ENCODE data around the gene MGAT3. TPM values are rescaled to one million over a fixed set of nuclear protein-coding genes. Genes with fewer than 3 reads are reported as not detected.

The MGAT3 gene
- total RNA-seq, 1 donor from 2014 or later: 0.53 TPM

DNA sequence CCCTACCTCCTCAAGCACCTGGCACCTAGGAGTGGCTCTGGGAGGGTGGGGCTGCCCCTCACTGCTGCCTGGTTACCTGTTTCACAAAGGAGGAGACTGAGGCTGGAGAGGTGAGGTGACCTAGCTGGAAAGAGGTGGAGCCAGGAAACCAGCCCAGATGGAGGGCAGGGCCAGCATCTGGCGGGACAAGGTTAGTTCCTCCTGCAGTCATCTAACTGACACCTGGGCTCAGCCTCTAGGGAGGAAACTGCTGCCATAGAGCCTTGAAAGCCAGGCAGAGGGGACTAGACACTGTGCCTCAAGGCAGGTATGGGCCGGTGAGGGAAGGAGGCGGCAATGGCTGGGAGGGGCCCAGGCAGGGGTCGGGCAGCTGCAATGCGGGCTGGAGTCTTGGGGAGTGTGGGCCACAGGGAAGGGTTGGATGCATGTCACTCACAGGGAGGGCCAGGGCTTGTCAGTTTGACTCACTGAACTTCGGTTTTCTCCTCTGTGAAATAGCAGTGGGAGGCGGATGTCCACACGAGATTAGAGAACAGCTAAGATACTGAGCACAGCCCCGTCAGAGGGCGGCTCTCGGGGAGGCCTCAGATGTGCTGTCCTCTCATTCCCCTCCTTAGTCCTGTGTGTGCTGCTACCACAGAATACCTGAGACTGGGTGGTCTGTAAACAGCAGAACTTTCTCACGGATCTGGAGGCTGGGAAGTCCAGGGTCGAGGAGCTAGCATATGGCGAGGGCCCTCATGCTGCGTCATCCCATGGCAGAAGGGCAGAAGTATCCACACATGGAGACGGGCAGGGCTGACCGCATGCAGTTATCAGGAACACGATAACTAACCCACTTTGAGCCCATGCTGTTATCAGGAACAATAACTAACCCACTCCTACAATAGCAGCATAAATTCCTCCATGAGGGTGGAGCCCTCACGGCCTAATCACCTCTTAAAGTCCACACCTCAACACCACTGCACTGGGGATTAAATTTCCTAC lies 16.1 kb downstream of the MGAT3 start:
- DNase-seq (ENCODE audit: low read depth): no peak
- Histone ChIP-seq H3K4me3 (ENCODE audit: low read depth, low read length) (no peak overlapping the region), H3K36me3 (ENCODE audit: control insufficient read depth, insufficient read depth, low read length) (no peaks in the 10 kb centered on the region), H3K27me3 (ENCODE audit: control insufficient read depth, insufficient read depth, low read length) (peaks cover 1% of the 10 kb centered on the region)
- TF ChIP-seq, protein P1, sequence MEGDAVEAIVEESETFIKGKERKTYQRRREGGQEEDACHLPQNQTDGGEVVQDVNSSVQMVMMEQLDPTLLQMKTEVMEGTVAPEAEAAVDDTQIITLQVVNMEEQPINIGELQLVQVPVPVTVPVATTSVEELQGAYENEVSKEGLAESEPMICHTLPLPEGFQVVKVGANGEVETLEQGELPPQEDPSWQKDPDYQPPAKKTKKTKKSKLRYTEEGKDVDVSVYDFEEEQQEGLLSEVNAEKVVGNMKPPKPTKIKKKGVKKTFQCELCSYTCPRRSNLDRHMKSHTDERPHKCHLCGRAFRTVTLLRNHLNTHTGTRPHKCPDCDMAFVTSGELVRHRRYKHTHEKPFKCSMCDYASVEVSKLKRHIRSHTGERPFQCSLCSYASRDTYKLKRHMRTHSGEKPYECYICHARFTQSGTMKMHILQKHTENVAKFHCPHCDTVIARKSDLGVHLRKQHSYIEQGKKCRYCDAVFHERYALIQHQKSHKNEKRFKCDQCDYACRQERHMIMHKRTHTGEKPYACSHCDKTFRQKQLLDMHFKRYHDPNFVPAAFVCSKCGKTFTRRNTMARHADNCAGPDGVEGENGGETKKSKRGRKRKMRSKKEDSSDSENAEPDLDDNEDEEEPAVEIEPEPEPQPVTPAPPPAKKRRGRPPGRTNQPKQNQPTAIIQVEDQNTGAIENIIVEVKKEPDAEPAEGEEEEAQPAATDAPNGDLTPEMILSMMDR (IDR thresholded peaks at IDR 0.05; ENCODE audit: insufficient read depth, low read length, severe bottlenecking): no peak
- no peak for FAIRE-seq

- TF ChIP-seq, protein P1 (IDR thresholded peaks at IDR 0.05; ENCODE audit: insufficient read depth, low read length, severe bottlenecking): no peak
- Histone ChIP-seq H3K36me3 (ENCODE audit: control insufficient read depth, insufficient read depth, low read length) (no peaks in the 10 kb centered on the region), H3K4me3 (ENCODE audit: low read depth, low read length) (no peak overlapping the region), H3K27me3 (ENCODE audit: control insufficient read depth, insufficient read depth, low read length) (peaks cover 1% of the 10 kb centered on the region)
- no peak for DNase-seq (ENCODE audit: low read depth)
- FAIRE-seq: no peak
Measured at GRCh38 chr22:39473851-39474250, 17.0 kb downstream of the MGAT3 start.

GRCh38 chr22:39474351-39475111 lies 17.7 kb downstream of the MGAT3 start:
- FAIRE-seq: peak; percentile 60
- TF ChIP-seq, protein P1 (IDR thresholded peaks at IDR 0.05; ENCODE audit: insufficient read depth, low read length, severe bottlenecking): no peak
- no peaks in the 10 kb centered on the region for H3K36me3 ChIP-seq (ENCODE audit: control insufficient read depth, insufficient read depth, low read length)
- no peak for DNase-seq (ENCODE audit: low read depth)
- peaks cover 1% of the 10 kb centered on the region for H3K27me3 ChIP-seq (ENCODE audit: control insufficient read depth, insufficient read depth, low read length)
- H3K4me3 ChIP-seq (ENCODE audit: low read depth, low read length): no peak overlapping the region

GRCh38 chr22:39475337-39475736 lies 18.5 kb downstream of the MGAT3 start:
- H3K27me3 ChIP-seq (ENCODE audit: control insufficient read depth, insufficient read depth, low read length): peaks cover under 1% of the 10 kb centered on the region
- no peak overlapping the region for H3K4me3 ChIP-seq (ENCODE audit: low read depth, low read length)
- no peak for DNase-seq (ENCODE audit: low read depth)
- TF ChIP-seq, protein P1 (IDR thresholded peaks at IDR 0.05; ENCODE audit: insufficient read depth, low read length, severe bottlenecking): no peak
- H3K36me3 ChIP-seq (ENCODE audit: control insufficient read depth, insufficient read depth, low read length): no peaks in the 10 kb centered on the region
- no peak for FAIRE-seq

DNA sequence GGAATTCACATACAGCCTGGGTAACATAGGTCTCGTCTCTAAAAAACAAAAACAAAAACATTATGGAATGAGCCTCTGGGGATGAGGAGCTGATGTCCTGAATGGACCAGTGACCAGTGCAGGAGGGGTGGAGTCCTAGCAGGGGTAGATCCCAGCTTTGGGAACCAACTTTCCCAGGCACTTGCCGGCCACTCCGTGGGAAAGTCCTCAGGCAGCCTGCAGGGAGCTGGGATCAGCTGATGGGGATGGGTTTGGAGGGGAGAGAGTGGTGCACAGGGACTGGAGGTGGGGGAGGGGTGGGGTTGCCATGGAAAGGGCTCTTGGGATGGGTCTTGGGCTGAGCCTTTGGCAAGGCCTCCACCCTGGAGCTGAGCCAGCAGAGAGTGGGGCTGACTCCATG lies 19.1 kb downstream of the MGAT3 start:
- no peak overlapping the region for H3K4me3 ChIP-seq (ENCODE audit: low read depth, low read length)
- no peaks in the 10 kb centered on the region for H3K36me3 ChIP-seq (ENCODE audit: control insufficient read depth, insufficient read depth, low read length)
- TF ChIP-seq, protein P1 (IDR thresholded peaks at IDR 0.05; ENCODE audit: insufficient read depth, low read length, severe bottlenecking): no peak
- H3K27me3 ChIP-seq (ENCODE audit: control insufficient read depth, insufficient read depth, low read length): no peaks in the 10 kb centered on the region
- FAIRE-seq (no peak), DNase-seq (ENCODE audit: low read depth) (no peak)

All from bronchial epithelial cell (primary cell).